ENCODE measurements around the gene TMEM184C. TPM values are rescaled to one million over a fixed set of nuclear protein-coding genes. Genes with fewer than 3 reads are reported as not detected.

Gene TMEM184C
- polyA plus RNA-seq, 5 donors: 28.5 to 46.4 (median 40.2) TPM

Other genes with a start within 250 kb of the TMEM184C start
- gene EDNRA, start 136.3 kb upstream of the TMEM184C start, polyA plus RNA-seq (ENCODE audit: insufficient read depth in 1 of 5, insufficient read length in 5 of 5, low replicate concordance in 1 of 5): 100 to 1,000 TPM in 3 of 5 donors, 10 to 100 TPM in 2; 79.7 to 143 (median 101) TPM
- gene PRMT9, start 66.8 kb downstream of the TMEM184C start, polyA plus RNA-seq (ENCODE audit: insufficient read depth in 1 of 5, insufficient read length in 5 of 5, low replicate concordance in 1 of 5): 10 to 100 TPM; 17.0 to 29.5 (median 26.9) TPM
- gene ARHGAP10, start 114.7 kb downstream of the TMEM184C start, polyA plus RNA-seq (ENCODE audit: insufficient read depth in 1 of 5, insufficient read length in 5 of 5, low replicate concordance in 1 of 5): 10 to 100 TPM; 10.9 to 13.5 (median 12.5) TPM